ENCODE results near the gene TM2D1.

DNA sequence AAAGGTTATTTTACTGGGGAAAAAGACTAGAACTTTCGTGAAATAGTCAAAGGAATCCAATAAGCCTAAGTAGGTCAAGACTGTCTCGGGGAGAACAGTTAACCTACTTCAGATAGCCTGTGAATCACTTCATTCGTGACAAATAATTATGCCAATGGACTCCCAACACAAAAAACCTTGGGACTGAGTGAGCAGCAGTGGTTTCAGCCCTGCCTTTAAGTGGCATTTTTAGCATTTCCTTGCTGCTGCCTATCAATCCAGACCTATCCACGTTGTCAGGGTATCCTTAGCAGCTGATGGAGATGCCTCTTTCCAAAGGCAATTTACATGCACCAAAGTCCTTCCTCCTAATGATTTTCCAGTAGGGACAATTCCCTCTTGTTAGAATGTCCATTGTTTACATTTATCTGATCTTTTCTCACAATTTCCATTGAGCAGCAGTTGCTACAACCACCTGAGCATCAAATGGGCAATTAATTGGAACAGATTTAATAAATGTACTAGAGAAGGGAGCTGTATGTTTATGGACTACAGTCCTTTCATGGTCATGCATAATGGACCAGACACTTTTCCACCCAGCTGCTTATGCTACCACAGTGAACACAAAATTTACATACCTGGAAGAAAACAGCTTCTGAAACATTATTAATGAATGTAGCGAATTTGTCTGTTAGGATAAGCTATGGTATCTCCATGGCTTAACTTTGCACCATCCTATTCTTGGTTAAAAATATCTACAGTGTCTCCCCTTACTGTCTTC, 75.8 kb downstream of the TM2D1 start:
- TF ChIP-seq, protein P1, sequence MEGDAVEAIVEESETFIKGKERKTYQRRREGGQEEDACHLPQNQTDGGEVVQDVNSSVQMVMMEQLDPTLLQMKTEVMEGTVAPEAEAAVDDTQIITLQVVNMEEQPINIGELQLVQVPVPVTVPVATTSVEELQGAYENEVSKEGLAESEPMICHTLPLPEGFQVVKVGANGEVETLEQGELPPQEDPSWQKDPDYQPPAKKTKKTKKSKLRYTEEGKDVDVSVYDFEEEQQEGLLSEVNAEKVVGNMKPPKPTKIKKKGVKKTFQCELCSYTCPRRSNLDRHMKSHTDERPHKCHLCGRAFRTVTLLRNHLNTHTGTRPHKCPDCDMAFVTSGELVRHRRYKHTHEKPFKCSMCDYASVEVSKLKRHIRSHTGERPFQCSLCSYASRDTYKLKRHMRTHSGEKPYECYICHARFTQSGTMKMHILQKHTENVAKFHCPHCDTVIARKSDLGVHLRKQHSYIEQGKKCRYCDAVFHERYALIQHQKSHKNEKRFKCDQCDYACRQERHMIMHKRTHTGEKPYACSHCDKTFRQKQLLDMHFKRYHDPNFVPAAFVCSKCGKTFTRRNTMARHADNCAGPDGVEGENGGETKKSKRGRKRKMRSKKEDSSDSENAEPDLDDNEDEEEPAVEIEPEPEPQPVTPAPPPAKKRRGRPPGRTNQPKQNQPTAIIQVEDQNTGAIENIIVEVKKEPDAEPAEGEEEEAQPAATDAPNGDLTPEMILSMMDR (IDR thresholded peaks at IDR 0.05), result no peak
- TF ChIP-seq POLR2A (IDR thresholded peaks at IDR 0.05), result no peak

Measured in esophagus squamous epithelium (tissue), 4 donors.